HG03520 (cell line): ENCODE data around the gene BLACAT1.
"Not testable (repeated sequence)": the region's sequence is repeated elsewhere in the genome, so short reads cannot be mapped to it uniquely, and the experiment has no call there.

Experiments
- ATAC-seq: cut with Tn5 transposase; IDR thresholded peaks from one replicate; pipeline ENCODE4 v1.9.1; 2021; ENCODE audit warnings: mild to moderate bottlenecking, moderate library complexity; ENCODE audit not compliant: unreplicated experiment

BLACAT1 gene

GRCh38 chr1:205484985-205485967 is 29.4 kb upstream of the BLACAT1 start:
- ATAC-seq, result no peak

GRCh38 chr1:205483372-205483771 is 27.5 kb upstream of the BLACAT1 start:
- no peak for ATAC-seq

GRCh38 chr1:205482587-205482986 is 26.7 kb upstream of the BLACAT1 start:
- ATAC-seq, result not testable (repeated sequence)

GRCh38 chr1:205481629-205482151 is 25.8 kb upstream of the BLACAT1 start:
- ATAC-seq, result no peak

GRCh38 chr1:205481218-205481617 is 25.4 kb upstream of the BLACAT1 start:
- no peak for ATAC-seq

- ATAC-seq, result no peak
Measured at GRCh38 chr1:205480349-205480985, 24.6 kb upstream of the BLACAT1 start.

- ATAC-seq, result not testable (repeated sequence)
Measured at GRCh38 chr1:205478985-205479384, 23.1 kb upstream of the BLACAT1 start.

- ATAC-seq, result no peak
Measured at GRCh38 chr1:205477759-205478247, 22.0 kb upstream of the BLACAT1 start.

GRCh38 chr1:205477121-205477758 is 21.4 kb upstream of the BLACAT1 start:
- no peak for ATAC-seq

- ATAC-seq, result no peak
Measured at GRCh38 chr1:205476648-205477047, 20.8 kb upstream of the BLACAT1 start.

GRCh38 chr1:205475855-205476254 is 20.0 kb upstream of the BLACAT1 start:
- no peak for ATAC-seq

- ATAC-seq, result no peak
Measured at GRCh38 chr1:205474571-205474970, 18.7 kb upstream of the BLACAT1 start.

GRCh38 chr1:205473966-205474365 is 18.1 kb upstream of the BLACAT1 start:
- no peak for ATAC-seq

GRCh38 chr1:205473475-205473874 is 17.6 kb upstream of the BLACAT1 start:
- ATAC-seq, result no peak

GRCh38 chr1:205472737-205473441 is 17.0 kb upstream of the BLACAT1 start:
- no peak for ATAC-seq

- ATAC-seq, result no peak
Measured at GRCh38 chr1:205470131-205470530, 14.3 kb upstream of the BLACAT1 start.

GRCh38 chr1:205466595-205467220 is 10.9 kb upstream of the BLACAT1 start:
- no peak for ATAC-seq

GRCh38 chr1:205465392-205465791 is 9.5 kb upstream of the BLACAT1 start:
- ATAC-seq, result no peak

- no peak for ATAC-seq
Measured at GRCh38 chr1:205458777-205459566, 3.1 kb upstream of the BLACAT1 start.
